ENCODE results near the gene GOLGA1.
"Not testable (repeated sequence)": the region's sequence is repeated elsewhere in the genome, so short reads cannot be mapped to it uniquely, and the experiment has no call there.

GOLGA1 gene

GRCh38 chr9:124939944-124940343, 939 bp downstream of the GOLGA1 start:
- FAIRE-seq, result no peak

- no peak for FAIRE-seq
These were observed 6.6 kb downstream of the GOLGA1 start for GRCh38 chr9:124934290-124934689.

DNA sequence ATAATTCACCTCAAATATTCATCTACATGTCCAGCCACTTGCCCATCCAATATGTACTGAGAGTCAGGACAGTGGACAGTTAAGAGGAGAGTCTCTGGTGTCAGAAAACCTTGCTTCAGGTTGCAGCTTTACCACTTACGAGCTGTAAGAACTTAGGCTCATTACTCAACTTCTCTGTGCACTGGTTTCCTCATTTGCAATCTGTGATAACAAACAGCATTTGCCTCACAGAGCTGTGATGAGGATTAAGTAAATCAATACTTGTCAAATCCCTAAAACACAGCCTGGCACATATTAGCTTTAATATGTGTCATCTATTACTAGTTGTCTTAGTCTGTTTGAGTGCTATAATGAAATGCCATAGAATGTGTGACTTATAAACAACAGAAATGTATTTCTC, 8.6 kb downstream of the GOLGA1 start:
- no peak for FAIRE-seq

DNA sequence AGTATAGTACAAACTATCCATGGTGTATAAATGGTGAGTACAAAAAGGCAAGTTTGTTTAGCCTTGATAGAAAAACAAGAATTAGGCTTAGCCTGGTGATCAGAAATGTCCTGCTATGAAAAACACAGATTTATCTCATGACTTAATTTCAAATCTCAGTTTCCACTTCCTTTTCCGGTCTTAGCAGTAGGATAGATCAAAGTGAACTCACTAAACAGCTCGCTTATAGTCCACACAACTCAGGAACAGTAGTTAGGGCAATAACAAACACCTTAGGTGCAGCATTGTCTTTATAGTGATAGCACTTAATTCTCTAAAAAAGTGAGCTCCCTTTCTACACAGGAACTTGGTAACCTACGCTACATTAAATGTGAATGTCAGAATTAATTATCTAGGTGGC, 11.4 kb downstream of the GOLGA1 start:
- FAIRE-seq, result no peak

DNA sequence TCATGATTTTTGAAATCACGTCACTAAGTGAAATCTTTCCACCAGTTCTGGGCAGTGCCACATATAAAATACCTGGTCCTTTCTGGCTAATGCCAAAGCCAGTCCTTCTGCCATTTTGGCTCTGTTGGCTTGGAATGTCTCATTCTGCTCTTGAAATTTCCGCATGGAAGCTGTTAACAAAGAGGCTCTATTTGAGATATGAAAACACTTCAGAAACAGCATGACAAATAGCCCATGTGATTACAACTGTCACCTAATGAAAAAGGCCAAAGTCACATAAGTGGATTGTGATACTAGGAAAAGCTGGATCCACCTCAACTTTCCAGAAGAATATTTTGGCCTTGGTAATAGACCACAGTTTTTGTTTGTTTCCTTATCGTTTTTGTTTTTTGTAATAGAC, 12.8 kb downstream of the GOLGA1 start:
- FAIRE-seq, result no peak

- not testable (repeated sequence) for FAIRE-seq
These were observed 20.5 kb downstream of the GOLGA1 start for GRCh38 chr9:124920394-124920793.

GRCh38 chr9:124914753-124915405, 26.0 kb downstream of the GOLGA1 start:
- FAIRE-seq, result no peak

- no peak for FAIRE-seq
These were observed 27.5 kb downstream of the GOLGA1 start for GRCh38 chr9:124913378-124913777.

DNA sequence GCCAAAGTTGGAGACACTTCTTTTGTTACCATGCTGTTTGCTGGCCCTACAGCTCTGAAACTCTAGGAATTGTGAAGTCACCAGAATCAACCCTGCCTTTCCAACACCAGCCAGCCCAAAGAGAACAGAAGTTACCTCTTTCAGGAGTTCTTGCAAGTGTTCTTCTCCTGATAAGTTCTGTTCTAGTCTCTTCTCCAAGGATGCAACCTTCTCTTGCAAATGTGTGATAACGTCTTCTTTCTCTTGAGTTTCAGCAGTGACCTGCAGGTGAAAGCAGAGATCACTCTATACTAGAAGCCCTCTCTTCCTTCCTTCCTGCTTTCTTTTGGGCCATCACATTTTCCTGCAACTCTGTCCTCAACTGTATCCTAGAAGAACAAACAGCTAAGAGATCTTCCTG, 29.1 kb downstream of the GOLGA1 start:
- no peak for FAIRE-seq

DNA sequence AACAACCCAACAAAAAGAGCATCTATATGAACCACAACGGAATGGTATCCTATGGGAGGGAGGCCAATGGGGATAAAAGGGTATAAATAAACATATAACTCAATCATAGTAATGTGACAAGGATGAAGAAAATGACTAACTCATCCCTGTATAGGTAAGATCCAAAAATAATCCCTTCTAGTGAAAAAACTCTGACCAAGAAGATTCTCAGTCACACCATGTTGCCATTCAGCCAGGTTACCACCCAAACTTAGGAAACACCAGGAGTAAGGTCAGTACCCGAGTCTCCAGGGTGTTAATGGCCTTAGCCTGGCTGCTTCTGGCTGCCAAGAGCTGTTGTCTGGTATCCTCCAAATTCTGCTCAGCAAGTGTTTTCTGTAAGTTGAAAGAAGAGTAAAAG, 32.8 kb downstream of the GOLGA1 start:
- no peak for FAIRE-seq

DNA sequence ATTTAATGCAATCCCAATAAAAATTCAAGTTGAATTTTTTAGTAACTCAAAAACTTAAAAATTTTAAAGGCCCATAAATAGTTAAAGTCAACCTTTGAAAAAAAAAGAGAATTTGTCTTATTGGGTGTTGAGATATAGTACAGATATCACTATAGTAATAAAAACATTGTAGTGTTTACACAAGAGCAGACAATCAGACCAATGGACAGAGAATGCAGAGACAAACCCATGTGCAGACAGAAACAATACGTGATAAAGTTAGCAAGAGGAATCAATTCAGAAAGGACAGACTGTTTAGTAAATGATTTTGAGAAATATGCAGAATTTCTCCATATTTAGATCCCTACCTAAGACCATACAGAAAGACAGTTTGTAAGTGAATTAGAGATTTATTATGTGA, 33.9 kb downstream of the GOLGA1 start:
- no peak for FAIRE-seq

- FAIRE-seq, result no peak
These were observed 41.0 kb downstream of the GOLGA1 start for GRCh38 chr9:124899845-124900244.

- no peak for FAIRE-seq
These were observed 43.1 kb downstream of the GOLGA1 start for GRCh38 chr9:124897570-124898460.

- FAIRE-seq, result no peak
These were observed 46.1 kb downstream of the GOLGA1 start for GRCh38 chr9:124894741-124895170.

DNA sequence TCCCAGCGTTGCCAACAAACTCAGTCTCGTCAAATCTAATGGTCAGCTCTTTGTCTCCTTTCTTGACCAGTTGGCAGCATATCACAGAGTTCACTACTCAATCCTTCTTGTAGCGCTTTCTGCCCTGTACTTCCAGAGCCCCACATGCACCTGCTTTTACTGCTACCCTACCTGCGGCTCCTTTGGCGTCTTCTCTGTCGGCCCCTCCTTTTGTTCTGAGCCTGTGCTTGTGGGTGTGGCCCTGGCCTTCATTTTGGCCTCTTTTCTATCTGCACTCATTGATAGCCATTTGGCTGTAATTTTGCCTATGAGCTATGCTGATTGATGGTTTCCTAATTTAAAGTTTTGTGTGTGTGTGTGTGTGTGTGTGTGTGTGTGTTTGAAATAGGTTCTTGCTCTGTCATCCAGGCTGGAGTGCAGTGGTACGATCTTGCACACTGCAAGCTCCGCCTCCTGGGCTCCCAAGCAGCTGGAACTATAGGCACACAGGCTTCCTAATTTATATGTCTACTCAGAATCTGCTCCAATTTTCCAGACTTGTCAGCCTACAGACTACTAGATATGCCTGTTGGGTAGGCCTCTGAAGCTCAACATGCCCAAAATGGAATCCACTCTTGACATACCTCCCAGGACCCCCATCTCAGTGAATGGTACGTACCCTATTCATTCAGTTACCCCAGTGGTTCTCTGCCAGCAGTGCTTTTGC, 46.7 kb downstream of the GOLGA1 start:
- FAIRE-seq, result no peak

DNA sequence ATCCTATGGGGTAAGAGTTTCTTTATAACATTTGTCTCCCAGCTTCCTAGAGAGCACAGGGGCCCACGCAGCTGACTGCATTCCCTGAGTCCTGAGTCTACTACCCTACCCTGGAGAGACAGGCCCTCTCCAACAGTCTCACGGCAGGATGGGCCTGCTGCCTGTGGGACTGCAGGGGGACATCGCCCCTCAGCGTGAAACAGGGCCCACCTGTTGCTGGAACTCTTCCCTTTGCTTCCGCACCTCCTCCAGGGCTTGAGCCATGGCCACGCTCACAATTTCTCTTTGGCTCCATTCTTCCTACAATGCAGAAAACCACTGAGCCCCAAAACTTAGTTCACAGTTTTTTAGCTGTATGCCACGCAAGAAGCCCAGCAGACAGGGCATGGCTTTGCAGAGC, 50.7 kb downstream of the GOLGA1 start:
- FAIRE-seq, result no peak

DNA sequence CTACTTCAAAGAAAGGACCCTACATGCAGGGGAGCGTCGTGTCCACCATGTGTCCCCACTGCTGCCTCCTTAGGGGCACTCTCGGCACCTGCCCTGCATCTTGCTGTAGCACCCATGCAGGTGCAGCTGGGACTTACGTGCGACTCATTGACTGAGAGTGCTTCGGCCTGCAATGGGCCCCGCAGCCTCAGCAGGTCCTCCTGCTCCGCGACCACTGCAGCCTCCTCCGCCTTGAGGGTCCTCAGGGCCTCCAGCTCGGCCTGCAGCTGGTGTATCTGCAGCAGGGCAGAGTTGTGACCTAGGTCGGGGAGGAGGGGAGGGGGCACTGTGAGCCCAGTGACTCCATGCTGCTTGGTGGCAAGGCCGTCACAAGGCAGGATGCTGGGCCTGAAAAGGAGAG, 51.9 kb downstream of the GOLGA1 start:
- FAIRE-seq, result no peak

DNA sequence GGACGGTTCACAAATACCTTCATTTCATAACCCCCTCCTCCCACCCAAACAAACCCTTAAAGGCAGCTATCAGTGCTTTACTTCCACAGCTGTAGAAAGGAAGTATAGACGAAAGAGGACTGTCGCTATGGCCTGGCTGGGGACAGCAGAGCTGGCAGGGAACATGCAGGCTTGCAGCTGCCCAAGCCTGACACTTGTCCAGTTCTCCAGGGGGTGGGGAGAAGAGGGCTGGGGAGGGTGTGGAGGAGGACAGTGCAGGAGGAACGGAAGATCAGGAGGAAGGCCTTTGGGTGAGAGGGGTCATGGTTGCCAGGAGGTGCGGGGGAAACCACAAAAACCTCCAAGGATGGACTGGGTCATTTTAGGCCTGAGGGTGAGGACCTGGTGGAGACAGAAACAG, 53.1 kb downstream of the GOLGA1 start:
- no peak for FAIRE-seq

DNA sequence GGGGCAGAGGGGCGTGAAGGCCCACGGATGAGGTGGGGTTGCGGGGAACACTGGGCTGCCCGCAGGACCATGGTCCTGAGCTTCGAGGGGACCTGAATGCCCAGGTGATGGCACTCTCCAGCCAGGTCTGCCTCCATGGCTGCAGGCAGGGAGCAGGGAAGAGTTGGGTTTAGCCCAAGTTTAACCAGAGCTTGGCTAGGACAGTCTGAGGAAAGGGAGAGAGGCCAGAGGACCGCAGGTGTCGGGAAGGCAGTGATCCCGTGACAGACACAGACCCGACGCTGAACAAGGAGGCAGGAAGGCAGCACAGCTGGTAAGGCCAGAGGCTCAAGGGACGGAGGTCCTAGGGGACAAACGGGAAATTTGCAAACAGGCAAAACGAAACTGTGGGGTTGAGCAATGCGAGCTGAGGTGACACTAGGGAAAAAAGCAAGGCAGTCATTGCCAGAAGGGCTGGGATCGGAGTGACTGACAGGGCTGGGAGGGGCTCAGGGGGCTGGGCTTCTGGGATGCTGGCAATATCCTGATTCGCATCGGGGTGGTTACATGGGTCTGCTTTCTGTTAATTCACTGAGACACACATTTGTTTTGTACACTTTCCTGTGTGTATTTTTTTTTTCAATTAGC, 53.9 kb downstream of the GOLGA1 start:
- no peak for FAIRE-seq

DNA sequence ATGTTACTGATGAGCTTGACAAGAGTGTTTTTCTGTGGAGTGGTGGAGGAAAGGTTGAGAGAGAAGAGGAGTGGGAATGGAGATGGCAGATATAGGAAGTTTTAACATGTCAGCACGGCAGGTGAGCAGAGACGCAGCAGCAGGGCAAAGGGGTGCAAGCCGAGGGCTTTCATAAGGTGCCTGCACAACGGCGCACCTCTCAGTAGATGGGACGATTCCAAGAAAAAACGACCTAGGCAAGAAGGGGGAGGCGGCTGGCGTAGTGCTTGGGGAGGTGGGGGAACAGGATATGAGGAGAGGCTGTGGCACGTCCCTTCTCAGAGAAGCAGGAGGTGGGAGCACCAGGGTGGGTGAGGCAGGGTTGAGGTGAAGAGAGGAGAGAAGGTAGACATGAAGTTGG, 54.4 kb downstream of the GOLGA1 start:
- no peak for FAIRE-seq

- FAIRE-seq, result no peak
These were observed 55.3 kb downstream of the GOLGA1 start for GRCh38 chr9:124885551-124885950.

DNA sequence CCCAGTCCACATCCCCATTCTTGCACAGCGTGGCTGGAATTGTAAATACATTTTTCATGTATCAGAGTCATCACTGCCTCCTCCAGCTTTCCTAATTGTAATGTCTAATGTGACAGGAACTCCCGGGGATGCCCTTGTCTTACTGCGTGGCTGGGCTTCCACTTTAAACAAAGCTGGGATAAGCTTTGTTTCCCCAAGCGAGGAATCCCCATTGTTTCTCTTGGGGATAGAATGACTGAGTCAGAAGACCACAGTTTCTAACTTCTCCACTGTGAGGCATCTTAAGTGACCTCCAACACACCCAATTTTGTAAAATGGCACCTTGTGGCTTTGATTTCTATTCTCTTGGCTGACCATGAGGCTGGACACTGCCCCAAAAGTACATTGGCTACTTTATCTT, 56.5 kb downstream of the GOLGA1 start:
- no peak for FAIRE-seq

DNA sequence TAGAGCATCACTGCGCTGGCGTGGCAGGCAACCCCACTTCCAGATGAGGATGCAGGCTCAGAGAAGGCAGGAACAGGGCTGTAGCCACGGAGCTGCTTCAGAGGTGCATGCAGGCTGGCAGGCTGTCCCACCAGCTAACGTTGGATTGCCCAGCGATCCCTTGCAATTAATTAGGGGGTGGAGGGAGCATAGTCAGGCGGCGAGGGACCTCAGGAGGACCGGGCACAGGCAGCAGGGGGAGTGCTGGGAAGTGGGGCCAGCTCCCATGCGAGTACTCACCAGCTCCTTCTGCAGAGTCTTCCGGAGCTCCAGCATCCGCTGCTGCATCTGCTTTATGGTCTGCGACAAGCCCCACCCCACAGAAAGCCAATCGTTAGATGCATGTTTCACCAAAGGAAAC, 58.7 kb downstream of the GOLGA1 start:
- FAIRE-seq, result no peak

Data from islet of Langerhans (tissue), 1 donor.